ENCODE results near the gene CBX1.

The CBX1 gene

DNA sequence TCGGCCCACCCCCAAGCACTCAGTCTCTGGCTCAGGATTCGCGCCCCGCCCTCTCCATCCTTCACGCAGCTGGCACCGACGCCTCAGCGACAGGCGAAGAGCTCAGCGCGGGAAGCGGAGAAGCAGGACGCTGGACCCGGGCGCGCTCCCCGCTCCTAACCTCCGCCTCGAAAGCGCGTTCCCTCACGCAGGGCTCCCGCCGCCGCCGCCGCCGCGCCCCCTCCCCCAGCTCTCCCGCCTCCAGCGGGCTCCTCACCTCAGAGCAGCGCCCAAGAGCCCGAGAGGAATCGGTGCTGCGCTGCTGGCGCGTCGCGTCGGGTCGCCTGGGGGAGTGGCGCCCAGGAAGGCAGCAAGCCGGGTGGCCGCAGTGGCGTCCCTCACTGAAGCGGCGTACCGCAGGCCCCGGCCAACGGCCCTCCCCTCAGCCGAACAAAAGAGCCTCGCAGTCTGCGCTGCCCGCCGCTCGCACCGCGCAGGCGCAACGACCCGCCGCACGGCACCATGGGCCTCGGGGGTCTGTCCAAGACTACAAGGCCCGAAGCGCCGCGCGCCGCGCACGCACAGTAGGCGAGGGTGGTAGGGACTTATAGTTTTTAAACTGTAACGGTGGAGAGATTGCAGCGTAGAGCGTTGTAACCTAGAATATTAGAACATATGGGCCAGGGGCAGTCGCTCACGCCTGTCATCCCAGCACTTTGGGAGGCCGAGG, at the start of gene CBX1:
Gene CBX1, minus strand, starts transcription at position 467 of the 709 bp plus-strand sequence. CDS start 24,474 bp downstream, outside the sequence.
- DNase-seq, result peak; percentile 96

DNA sequence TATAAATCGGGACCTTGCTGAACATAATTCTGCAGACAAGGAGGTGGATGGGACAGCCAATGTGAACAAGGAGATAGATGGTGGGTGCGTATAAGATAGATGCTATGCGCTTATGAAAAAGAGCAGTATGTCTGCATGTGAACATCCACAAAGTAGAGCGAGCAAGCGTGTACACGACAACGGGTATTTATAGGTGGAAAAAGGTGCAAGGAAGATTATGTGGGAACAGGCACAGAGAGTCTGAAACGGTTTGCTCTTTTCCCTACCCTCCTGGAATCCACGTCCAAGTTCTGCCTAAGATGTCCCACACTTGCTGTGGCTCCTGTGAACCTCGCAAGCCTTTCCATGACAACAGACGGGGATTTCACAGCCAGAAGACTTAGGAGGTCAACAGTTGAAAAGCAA, 49.3 kb upstream of the CBX1 start:
- no peak for DNase-seq

DNA sequence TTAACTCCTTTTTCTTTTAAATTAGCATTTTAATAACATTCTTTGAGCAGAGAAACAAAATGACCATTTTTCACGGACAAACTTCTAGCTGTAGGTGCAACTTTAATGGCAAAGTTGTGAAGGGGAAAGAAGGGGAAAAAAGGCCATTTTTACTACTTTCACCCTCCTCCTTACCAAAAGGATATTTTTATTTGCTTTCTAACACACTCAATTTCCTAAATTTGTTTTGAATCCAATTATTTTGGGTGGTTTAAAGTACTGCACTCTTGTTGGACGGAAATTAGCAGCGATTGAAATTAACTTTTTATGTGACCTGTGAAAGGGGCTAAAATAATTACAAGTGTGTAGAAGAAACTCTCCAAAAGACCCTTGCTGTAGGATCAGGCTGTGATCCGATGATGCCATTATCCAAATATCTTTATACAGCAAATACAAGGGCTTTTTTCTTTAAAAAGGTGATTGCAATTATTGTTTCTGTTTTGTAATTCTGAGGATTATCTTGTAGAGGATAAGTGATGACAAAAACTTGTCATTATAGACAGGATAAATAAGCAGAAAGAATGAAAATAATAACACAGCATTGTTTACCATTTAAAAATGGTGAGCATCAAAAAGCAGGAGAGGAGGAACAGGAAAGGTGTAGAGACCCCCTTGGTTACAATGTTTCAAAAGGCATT, 48.6 kb upstream of the CBX1 start:
- no peak for DNase-seq

DNA sequence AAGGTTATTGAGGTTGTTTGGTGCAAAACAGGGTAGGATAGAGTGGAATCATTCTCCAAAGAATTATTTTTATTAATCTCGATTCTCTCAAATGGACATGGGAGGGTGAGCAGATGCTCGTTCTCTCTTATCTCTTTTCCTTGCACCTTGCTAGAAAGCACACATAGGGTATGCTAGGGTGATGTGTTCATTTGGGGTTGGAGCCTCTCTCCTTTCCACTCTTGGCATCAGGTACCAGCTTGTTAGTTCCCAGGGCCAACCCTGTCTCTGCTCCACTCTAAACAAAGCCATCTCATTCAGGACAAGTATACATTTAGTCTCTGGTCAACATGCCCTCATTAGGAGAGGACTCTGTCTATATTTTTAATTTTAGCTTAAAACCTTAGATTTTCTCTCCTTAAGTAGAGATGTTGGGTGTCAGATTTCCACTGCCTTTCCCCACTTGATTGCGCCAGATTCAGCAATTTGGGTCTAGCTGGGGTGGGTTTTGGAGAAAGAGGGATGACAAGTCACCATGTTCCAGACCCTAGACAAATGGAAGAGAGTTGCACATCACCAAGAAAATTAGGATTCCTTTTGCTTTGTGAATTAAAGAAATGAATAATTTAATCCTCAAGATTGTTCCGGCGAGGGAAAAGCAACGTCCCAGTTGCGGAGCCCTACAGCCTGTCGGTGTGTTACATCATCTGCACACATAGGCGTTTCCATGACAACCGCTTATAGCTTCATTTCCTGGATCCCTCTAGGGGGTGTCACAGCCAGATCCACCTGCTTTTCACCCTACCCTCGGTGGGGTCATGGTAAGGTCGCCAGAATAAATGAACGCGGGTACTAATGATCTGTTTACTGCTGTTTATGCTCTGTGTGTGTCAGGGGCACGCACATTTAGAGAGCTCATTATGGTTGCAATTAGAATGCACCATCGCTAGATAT, 47.8 kb upstream of the CBX1 start:
- DNase-seq, result no peak

DNA sequence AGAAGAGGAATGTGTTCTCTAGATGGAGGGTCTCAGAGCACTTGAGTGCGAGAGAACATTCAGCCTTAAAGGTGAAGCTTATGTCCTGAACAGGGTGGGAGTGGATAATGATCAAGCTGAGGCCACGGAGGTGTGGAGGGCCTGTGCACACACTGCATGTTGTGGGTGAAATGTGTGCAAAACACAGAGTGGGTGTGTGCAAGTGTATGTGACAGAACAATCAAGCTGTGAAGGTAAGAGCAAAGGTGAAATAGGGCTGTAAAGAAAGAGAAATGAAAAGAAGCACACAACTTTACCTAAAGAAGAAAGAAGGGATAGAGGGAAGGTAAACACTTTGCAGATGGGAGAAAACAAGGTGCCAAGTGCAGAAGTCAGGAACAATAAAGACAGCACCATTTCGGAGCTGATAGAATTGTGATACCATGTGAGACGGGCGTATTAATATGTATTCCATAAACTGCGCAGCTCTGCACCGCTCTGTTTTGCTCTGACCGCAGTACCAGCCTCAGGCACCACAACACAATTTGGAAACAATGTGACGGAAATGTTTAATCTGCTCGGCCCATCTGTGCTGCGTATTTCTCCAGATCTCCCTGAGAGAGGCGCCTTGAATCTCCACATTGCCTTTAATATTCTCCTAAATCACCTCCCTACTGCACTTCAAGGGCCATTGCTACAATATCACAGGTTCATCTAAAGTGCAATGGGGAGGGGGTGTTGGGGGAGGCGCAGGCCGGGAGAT, 46.9 kb upstream of the CBX1 start:
- DNase-seq, result no peak

DNA sequence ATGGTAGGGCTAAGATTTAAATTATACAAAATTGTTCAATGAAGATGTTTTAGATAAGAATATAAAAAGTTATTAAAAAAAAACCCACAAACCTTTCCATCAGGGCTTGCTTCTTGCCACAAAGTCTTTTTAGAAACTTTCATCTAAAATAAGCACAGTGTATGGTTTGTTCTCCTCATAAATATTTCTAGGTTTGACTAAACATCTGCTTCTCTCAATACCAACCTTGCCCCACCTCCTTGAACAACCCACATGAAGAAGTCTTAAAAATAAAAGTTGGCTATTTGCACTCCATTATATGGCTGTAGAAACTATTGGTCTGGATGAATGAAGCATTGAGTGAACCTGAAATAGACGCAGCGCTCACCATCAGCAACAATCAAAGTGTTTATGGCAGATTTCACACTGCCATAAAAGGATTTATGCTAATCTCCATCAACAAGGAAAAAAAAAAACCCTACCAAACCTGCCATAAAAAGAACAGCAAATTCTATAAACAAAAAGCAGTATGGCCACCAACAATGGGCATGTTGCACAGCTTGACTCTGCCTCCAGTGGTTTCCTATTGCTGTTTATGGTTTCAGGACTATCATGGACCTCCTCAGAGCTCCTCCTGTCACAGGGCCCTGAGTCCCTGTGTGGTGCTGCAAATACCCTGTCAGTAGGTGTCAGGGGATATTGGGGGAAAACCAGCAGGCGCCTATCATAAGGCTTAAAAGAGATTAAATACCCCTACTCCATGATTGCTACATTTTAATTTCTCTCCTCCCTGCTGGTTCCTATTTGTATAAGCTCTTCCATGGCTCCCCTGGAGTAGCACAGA, 43.9 kb upstream of the CBX1 start:
- no peak for DNase-seq

DNA sequence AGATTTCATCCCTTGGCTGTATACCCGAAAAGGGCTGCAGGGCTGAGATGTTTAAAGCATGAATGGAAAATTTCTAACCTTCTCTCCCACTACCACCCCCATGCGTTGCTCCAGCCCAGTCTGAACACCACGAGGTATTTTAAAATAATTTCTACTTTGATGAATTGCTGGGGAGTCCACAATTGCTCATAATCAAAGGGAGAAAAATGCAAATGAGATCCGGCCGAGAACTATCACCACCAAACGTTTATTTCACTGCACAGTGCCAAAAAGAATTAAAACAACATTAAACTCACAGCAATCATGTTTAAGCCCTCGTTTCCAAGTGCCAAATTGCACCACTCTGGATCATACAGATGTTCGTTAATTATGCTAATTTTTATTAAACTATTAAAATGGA, 43.0 kb upstream of the CBX1 start:
- DNase-seq, result no peak

DNA sequence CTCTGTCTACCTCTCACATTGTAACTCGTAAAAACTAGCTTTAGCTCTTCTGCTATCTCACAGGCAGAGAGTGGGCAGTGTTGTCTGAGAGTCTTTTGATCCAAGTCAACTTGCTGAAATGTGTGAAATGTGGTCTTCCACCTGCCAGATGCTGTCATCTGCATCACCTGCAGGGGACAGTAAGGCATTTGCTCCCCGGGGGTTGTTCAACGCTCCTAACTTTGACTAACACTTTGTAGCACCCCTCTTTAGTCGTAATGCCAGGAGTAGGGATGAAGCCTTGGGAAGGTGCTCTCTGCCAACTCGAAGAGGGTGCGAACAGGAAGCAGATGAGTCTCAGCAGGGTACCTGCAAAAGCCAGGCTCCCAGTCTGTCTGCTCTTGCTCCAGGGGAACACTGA, 42.4 kb upstream of the CBX1 start:
- DNase-seq, result no peak

DNA sequence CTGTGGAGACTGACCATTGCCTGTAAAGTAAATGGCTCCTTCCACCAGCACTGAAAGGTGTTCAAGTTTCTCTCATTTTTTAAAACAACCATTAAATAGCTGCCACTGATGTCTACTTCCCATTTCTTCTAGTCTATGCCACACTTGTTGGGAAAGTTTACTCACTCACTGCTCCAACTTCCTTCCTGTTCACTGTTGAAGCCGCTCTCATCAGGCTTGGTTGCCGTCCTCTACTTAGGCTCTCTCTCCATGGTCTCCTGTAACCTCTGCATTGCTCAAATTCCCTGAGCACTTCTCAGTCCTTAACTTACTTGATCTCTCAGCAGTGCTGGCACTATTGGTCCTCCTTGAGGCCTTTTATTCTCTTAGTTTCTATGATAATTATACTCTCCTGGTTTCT, 38.7 kb upstream of the CBX1 start:
- no peak for DNase-seq

DNA sequence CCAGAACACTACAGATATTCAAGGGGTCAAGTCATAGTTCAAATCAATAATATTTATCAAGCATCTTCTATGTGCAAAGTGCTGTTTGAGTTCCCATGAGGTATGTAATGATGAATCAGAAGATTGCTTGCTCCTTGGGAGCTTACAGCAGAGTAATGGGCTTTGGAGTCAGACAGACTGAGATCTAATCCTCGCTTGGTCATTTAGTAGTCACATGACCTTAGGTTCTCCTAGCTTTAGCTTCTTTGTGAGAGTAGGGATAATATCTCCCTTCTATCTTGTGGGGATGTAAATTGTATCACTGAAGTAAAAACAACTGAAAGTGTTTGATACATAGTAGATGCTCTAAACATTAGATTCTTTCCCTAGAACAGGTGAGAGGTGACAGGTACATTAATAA, 36.4 kb upstream of the CBX1 start:
- no peak for DNase-seq

DNA sequence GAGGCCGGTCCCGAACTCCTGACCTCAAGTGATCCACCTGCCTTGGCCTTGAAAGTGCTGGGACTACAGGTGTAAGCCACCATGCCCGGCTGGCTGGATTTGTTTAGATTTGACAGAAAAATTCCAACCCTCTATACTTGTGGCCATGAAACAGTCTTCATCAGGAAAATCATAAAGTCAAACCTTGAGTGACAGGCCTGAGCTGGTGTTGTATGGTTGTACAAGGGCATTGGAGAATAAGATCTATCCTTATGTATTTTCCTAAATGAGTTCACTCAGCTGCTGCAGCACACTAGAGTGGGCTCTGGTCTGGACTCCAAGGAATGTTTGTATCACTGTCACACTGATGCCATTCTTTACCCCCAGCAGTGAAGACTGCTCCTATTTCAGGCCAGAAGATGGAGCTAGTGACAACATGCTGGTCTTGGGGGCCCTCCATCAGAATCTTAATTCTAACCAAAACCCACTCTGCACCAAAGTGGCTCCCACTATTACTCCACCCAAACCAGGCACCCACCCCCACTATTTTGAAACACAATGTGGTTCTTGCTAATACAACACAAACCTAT, 33.7 kb upstream of the CBX1 start:
- DNase-seq, result no peak

DNA sequence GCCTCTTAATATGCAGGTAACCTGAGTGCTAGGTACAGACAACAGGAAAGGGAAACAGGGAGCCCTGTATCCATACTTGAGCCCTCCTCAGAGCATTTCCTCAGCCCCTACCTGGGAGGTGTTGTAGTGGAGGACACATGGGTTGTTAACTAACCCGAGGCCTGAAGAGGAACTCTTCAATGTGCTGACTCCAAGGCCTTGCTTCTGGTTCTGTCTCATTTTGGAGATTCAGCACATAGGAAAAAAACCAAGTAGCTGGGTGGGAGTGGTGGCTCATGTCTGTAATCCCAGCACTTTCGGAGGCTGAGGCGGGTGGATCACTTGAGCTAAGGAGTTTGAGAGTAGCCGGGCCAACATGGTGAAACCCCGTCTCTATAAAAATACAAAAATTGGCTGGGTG, 31.1 kb upstream of the CBX1 start:
- no peak for DNase-seq

DNA sequence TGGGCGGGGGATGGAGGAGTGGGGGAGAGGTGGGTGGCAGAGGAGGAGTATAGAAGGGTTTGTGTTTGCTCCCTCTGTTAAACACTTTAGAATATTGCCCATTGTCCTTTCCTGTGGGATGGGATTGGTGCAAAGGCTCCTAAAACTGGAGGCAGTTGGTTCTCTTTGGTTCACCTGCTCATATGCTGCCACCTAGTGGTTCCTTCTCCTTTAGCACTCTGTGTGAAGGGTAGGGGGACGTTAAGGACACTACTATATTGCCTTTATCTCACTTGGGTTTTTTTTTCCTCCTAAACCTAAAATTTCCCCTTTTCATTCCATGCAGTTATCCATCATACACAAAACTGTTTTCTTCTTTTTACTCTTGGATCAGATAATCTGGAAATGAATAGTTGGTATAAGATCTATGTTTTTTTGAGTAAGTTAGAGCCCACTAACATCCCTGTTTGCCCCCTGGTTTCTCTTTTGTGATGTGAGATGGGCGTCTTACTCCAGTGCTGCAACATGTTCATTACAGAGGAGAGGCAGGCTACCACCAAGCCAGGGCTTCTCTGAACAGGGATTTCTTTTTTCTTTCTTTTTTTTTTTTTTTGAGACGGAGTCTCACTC, 30.0 kb upstream of the CBX1 start:
- peak; percentile 64 for DNase-seq

DNA sequence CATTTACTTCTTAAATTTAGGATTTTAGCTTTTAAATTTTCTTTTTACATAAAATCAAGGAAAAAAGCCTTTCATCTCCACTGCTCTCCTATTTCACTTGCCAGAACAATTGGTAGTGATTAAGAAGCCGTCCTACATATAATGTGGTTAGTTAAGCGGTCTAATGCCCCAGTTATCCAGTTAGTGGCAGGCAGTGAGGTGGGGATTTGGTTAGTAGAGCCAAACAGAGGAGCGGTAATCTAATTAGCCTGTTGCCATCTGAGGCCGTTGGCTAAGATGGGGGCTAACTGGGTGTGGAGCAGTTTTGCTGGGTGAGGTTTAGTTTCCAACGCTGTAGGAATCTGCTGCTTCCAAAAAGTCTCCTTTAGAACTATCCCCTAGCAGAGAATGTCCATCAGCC, 28.7 kb upstream of the CBX1 start:
- DNase-seq, result no peak

DNA sequence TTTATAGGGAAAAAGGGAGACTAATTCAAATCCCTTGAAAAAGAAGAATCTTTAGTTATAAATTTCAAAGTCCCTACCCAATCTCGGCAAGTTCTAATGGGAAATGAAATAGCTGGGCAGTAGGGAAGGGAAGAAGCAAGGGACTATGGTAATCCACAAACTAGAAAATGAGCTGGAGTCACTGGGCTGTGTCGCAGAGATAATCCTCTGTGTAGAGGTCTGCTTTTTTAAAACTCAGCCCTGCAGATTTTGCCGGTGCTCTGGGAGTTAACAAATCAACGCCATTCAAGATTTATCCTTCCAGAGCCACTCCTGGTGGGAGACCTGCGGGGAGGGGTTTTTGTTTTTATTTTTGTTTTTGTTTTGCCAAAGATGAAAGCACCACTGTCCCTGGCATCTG, 27.1 kb upstream of the CBX1 start:
- no peak for DNase-seq

DNA sequence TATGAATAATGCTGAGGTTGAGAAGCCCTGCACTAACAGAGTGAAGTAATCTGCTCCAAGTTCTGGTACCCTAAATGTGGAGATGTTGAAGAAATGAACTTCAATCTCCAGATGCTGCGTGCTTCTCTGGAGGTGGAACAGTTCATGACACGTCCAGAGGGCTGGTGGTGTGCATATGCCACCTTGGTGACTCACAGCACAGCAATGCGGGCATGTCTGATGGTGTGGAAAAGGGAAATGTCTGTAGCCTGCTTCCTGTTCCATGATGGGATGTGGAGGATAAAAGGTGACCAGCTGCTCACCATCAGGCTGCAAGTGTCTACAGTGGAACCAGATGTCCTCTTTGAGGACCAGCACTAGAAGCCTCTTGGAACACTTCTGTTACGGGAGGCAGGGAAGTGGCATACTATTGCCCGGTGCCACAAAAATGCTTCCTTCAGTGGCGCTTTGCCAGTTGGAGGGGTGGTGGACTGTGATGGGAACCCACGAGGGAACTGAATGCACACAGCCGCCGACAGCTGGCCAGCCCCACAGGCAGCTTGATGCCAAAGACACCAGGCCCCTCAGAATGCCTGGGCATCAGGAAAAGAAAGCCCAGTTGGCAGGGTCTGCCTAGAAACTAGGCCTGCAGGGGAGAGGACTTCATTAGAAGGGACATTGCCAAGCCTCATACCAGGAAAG, 26.2 kb upstream of the CBX1 start:
- DNase-seq, result no peak

DNA sequence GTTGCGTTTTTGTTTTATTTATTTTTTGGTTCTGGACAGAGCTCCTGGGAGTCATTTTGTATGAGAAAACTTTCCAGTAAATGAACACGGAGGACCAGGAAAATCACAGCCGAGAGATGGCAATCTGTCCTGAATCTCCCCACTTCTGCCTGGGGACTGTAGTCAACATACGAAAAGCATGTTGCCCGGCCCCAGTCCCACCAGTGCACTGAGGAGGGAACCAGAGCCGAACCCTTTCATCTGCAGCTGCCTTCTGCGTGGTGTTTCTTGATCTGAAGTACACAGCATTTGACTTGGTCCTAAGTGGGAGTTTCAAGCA, 25.2 kb upstream of the CBX1 start:
- no peak for DNase-seq

DNA sequence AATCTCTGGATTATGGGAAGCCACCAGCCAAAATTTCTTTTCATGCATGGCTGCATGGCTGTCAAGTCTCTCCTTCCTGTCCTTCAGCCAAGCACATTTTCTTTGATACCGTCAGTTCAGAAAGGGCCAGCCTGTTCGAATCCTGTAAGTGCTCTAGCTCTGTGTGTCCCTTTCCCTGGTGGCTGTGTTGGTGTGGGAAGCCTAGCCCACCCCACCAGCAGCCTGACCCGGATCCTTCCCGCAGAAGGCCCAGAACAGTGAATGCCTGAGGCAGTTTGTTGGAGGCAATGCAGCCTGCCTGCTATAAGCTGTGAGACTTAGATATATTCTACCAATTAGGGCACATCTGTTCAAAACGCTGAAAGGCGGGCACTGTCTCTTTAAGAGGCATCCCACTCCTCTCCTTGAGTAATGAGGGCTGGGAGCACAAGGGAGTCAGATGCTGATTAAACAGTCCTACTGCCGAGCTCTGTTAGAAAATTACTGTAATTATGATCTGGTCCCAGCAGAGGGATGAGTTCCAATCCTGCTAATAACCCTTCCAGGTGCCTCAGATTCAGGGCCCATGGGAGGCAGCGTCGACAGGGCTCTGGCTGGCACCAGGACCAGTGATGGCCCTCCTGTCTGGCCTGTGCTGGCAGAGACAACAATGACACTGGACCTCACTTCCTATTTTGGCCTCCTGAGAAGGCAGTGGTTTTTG, 24.7 kb upstream of the CBX1 start:
- DNase-seq, result no peak

DNA sequence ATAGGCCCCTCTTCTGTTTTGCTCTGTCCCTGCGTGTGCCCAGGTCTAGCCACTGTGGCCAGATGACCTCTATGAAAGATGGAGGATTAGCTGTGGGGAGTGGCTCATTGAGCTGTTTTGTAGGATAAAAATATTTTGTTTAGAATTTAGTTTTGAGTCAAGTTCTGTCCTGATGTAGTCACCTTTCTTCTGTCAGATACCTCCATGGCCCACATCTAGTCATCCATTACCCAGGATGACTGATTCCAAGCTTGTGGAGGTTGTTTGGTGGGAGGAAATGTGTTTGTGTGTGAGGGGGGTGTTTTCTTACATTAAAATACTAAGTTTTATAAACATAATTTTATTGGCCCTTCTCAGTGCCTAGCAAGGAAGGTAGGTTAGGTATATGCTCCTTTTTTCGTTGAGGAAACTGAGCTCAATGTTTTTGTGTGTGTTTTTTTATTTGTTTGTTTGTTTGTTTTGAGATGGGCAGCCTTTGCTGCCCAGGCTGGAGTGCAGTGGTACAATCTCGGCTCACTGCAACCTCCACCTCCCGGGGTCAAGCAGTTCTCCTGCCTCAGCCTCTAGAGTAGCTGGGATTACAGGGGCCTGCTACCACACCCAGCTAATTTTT, 22.6 kb upstream of the CBX1 start:
- DNase-seq, result no peak

DNA sequence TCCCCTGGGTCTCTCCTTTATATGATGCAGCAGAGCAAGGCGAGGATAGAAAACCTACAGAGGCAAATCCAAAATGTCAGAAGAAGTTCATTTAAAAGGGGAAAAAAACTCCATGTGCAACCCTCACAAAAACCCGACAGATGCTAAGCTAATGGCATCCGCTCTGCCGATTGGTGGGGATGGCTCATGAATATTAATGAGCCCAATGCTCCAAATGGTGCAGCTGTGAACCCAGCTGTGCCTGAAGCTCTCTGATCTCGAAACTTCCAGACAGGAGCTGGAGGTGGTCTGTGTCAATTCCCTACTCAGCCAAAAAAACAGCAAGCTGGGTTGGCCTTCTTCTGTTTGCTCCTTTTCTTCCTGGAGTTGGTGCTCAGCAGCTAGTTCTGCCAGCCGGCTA, 21.8 kb upstream of the CBX1 start:
- no peak for DNase-seq

All from activated CD8-positive, alpha-beta memory T cell treated with anti-CD3 and anti-CD28 coated beads for 24 hours (primary cell).